Gastroesophageal sphincter (tissue), 4 donors: ENCODE results near the gene RETREG1. TPM values are rescaled to one million over a fixed set of nuclear protein-coding genes. Genes with fewer than 3 reads are reported as not detected.

Source experiments
- ATAC-seq: fragments of 150-250 bp; one replicate; pipeline ENCODE4 v1.9.1; 2016; ENCODE audit warnings: mild to moderate bottlenecking, moderate library complexity
- H3K27ac ChIP-seq, 4 donors: fragments of 200-600 bp; sonication (generic) in 3 of 4; 1 replicate in 3 of 4; 2 replicates in 1 of 4; pipeline ENCODE4 v1.5.1; 2016 to 2019
- H3K27me3 ChIP-seq: fragments of 200-600 bp; sonication (generic); one replicate; pipeline ENCODE4 v1.5.1; 2019
- H3K36me3 ChIP-seq, 2 donors: fragments of 200-600 bp; sonication (generic); one replicate each; pipeline ENCODE4 v1.5.1; 2019; ENCODE audit warnings: control low read depth in 1 of 2
- H3K4me1 ChIP-seq, 3 donors: fragments of 200-600 bp; sonication (generic); 1 replicate in 2 of 3; 2 replicates in 1 of 3; pipeline ENCODE4 v1.5.1; 2016 to 2019; ENCODE audit warnings: control low read depth in 2 of 3
- H3K4me3 ChIP-seq, 2 donors: fragments of 200-600 bp; sonication (generic); one replicate each; pipeline ENCODE4 v1.5.1; 2019; ENCODE audit warnings: mild to moderate bottlenecking in 1 of 2, moderate library complexity in 1 of 2
- H3K9me3 ChIP-seq, 3 donors: fragments of 200-600 bp; sonication (generic); one replicate each; pipeline ENCODE4 v1.5.1; 2017 to 2019; ENCODE audit warnings: control low read depth in 2 of 3
- CTCF ChIP-seq, 4 experiments: fragments of 200-600 bp in 2 of 4; fragments of 450-650 bp in 2 of 4; sonication (generic) in 1 of 4; IDR thresholded peaks; one replicate each; pipeline ENCODE4 v1.5.1; 2017 to 2019; ENCODE audit warnings: antibody characterized with exemption in 4 of 4, mild to moderate bottlenecking in 2 of 4, moderate library complexity in 2 of 4
- EP300 ChIP-seq: sonication (generic); formaldehyde crosslinking; IDR thresholded peaks from one replicate; pipeline ENCODE4 v1.6.1; 2017; ENCODE audit warnings: antibody characterized with exemption, mild to moderate bottlenecking
- POLR2A ChIP-seq, 2 donors: fragments of 450-650 bp; IDR thresholded peaks; one replicate each; pipeline ENCODE4 v1.6.1; 2017; ENCODE audit warnings: antibody characterized with exemption in 2 of 2, mild to moderate bottlenecking in 2 of 2, moderate library complexity in 1 of 2
- POLR2AphosphoS5 ChIP-seq: sonication (generic); formaldehyde crosslinking; IDR thresholded peaks from one replicate; pipeline ENCODE4 v1.6.1; 2017; ENCODE audit warnings: antibody characterized with exemption
- WGBS, 2 donors: methylation state at CpG; one replicate each; pipeline ENCODE4 v1.1.5; 2018; ENCODE audit warnings: low coverage in 1 of 2; 5-methylcytosine and 5-hydroxymethylcytosine counted together
- total RNA-seq, 4 donors: library from RNA; depleted of rRNA; stranded (reverse); fragments of >200 nt; gene quantifications; one replicate each; pipeline ENCODE4 v1.1.0, GENCODE V29; 2016

Gene RETREG1
- total RNA-seq, 4 donors from 2014 or later, result 7.3 to 21.3 (median 15.7) TPM

- H3K27ac ChIP-seq, result peak overlapping the region in 3 of 4 donors; percentile 64 to 77 (median 73)
Observed at GRCh38 chr5:16540421-16540820, 76.4 kb downstream of the RETREG1 start.

GRCh38 chr5:16539169-16539666 lies 77.6 kb downstream of the RETREG1 start:
- H3K27me3 ChIP-seq, result no peaks in the 10 kb centered on the region
- no peaks in the 10 kb centered on the region for H3K36me3 ChIP-seq
- H3K27ac ChIP-seq, result peak overlapping the region; percentile 67 to 83 (median 75)
- peak; percentile 93 for ATAC-seq
- TF ChIP-seq EP300, result no peak
- TF ChIP-seq POLR2AphosphoS5, result peak; percentile 89
- TF ChIP-seq CTCF (IDR thresholded peaks at IDR 0.05), result no peak
- peak; percentile 16 to 36 for TF ChIP-seq POLR2A (IDR thresholded peaks at IDR 0.05)
- H3K4me1 ChIP-seq, result peaks cover 0 to 29% (median 0%) of the 10 kb centered on the region in 3 donors
- 17% methylated on average over 12 of the region's 12 CpGs; no CpG with 5 or more reads in 1 of the 2 donors for WGBS, 2 donors
- H3K4me3 ChIP-seq, result no peak overlapping the region
- no peaks in the 10 kb centered on the region for H3K9me3 ChIP-seq

More at GRCh38 chr5:16540421-16540820, 76.4 kb downstream of the RETREG1 start:
- Histone ChIP-seq H3K4me3 (no peak overlapping the region), H3K27me3 (no peaks in the 10 kb centered on the region), H3K36me3 (no peaks in the 10 kb centered on the region), H3K4me1 (peaks cover 0 to 29% (median 0%) of the 10 kb centered on the region in 3 donors), H3K9me3 (no peaks in the 10 kb centered on the region)
- WGBS, 2 donors, result 56 to 95% methylated on average over 2 to 3 of the region's 3 CpGs
- TF ChIP-seq CTCF (IDR thresholded peaks at IDR 0.05) (no peak), POLR2AphosphoS5 (peak; percentile 33)
- ATAC-seq, result peak; percentile 16

- ATAC-seq, result no peak
- no peaks in the 10 kb centered on the region for H3K9me3 ChIP-seq
- no peaks in the 10 kb centered on the region for H3K36me3 ChIP-seq
- H3K27me3 ChIP-seq, result no peaks in the 10 kb centered on the region
- 100% methylated on average over 1 to 2 of the region's 8 CpGs for WGBS, 2 donors
- H3K4me3 ChIP-seq, result no peak overlapping the region
- peak overlapping the region in 3 of 4 donors; percentile 67 to 77 (median 73) for H3K27ac ChIP-seq
- TF ChIP-seq EP300 (no peak), CTCF (IDR thresholded peaks at IDR 0.05) (no peak), POLR2AphosphoS5 (no peak), POLR2A (IDR thresholded peaks at IDR 0.05) (no peak)
- peaks cover 0 to 29% (median 0%) of the 10 kb centered on the region in 3 donors for H3K4me1 ChIP-seq
Observed at GRCh38 chr5:16538006-16538405, 78.8 kb downstream of the RETREG1 start.

DNA sequence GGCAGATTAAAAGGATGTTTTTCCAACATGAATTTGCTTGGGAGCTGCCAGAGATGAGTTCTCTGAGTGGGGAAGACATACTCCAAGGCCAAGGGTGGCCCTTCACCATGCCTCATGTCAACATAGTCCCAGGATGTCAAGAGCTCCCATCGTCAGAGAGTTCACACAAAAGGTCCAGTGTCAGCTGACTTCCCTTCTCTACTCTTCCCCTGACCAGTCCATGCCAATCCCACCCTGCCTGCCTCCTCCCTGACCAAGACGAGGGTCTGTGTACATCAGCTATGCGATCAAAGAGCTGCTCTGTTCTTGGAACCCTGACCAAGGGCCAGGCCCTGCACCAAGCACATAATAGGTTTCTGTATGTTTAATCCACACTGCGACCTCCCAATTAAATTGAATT lies 80.0 kb downstream of the RETREG1 start:
- Histone ChIP-seq H3K4me3 (no peak overlapping the region), H3K27me3 (no peaks in the 10 kb centered on the region), H3K27ac (no peak overlapping the region), H3K36me3 (no peaks in the 10 kb centered on the region), H3K4me1 (peaks cover 0 to 29% (median 0%) of the 10 kb centered on the region in 3 donors), H3K9me3 (no peaks in the 10 kb centered on the region)
- 63% methylated on average over 2 of the region's 4 CpGs; no CpG with 5 or more reads in 1 of the 2 donors for WGBS, 2 donors
- no peak for ATAC-seq
- TF ChIP-seq POLR2AphosphoS5 (no peak), CTCF (IDR thresholded peaks at IDR 0.05) (no peak), EP300 (no peak), POLR2A (IDR thresholded peaks at IDR 0.05) (no peak)

DNA sequence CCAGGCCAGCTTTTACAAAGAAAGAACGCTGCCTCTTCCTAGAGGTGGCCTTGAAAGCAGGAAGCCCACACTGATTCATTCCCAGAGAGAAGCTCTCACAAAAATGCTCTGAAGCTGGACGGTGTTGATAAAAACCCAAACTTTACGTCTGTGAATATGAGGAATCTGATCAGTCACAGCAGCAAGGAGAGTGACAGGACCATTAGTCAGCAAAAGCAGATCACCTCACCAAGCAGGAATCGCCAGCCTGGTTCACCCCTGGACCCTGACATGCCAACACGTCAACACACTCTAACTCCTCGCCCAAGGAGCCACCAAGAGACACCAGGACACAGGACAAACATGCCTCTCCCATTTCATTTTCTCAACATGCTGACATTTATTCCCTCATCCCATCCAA lies 80.6 kb downstream of the RETREG1 start:
- TF ChIP-seq POLR2AphosphoS5 (no peak), POLR2A (IDR thresholded peaks at IDR 0.05) (no peak), CTCF (IDR thresholded peaks at IDR 0.05) (no peak), EP300 (no peak)
- Histone ChIP-seq H3K4me3 (no peak overlapping the region), H3K36me3 (no peaks in the 10 kb centered on the region), H3K27ac (no peak overlapping the region), H3K4me1 (peaks cover 0 to 29% (median 0%) of the 10 kb centered on the region in 3 donors), H3K9me3 (no peaks in the 10 kb centered on the region), H3K27me3 (no peaks in the 10 kb centered on the region)
- no peak for ATAC-seq
- 69 to 70% methylated on average over 2 to 4 of the region's 6 CpGs for WGBS, 2 donors
